Skeletal muscle satellite cell (primary cell): ENCODE results near the gene RGS12.

Experiments used
- H3K27me3 ChIP-seq: 2 replicates; pipeline ENCODE4 v1.7.0; 2013; ENCODE audit warnings: low read length; ENCODE audit not compliant: control insufficient read depth, insufficient read depth
- H3K36me3 ChIP-seq: 2 replicates; pipeline ENCODE4 v1.7.0; 2013; ENCODE audit warnings: mild to moderate bottlenecking, control low read depth, low read length; ENCODE audit not compliant: insufficient read depth
- H3K4me1 ChIP-seq: 2 replicates; pipeline ENCODE4 v1.7.0; 2013; ENCODE audit warnings: low read length; ENCODE audit not compliant: control insufficient read depth, insufficient read depth
- H3K4me2 ChIP-seq: 2 replicates; pipeline ENCODE4 v1.7.0; 2013; ENCODE audit warnings: mild to moderate bottlenecking, low read length
- H3K4me3 ChIP-seq: 2 replicates; pipeline ENCODE4 v1.7.0; 2013; ENCODE audit warnings: low read length
- H3K9ac ChIP-seq: 2 replicates; pipeline ENCODE4 v1.7.0; 2013; ENCODE audit warnings: mild to moderate bottlenecking, low read depth, low read length, moderate library complexity
- H3K9me3 ChIP-seq: replicated peaks from 2 replicates; pipeline ENCODE4 v1.7.0; 2013; ENCODE audit warnings: mild to moderate bottlenecking, control low read depth, low read length

RGS12 gene

GRCh38 chr4:3286335-3287175, 6.3 kb upstream of the RGS12 start:
- Histone ChIP-seq H3K27me3 (peaks cover 33% of the 10 kb centered on the region), H3K4me1 (peaks cover 3% of the 10 kb centered on the region), H3K4me3 (no peak overlapping the region), H3K9me3 (no peaks in the 10 kb centered on the region), H3K9ac (no peak overlapping the region), H3K4me2 (no peak overlapping the region), H3K36me3 (no peaks in the 10 kb centered on the region)

DNA sequence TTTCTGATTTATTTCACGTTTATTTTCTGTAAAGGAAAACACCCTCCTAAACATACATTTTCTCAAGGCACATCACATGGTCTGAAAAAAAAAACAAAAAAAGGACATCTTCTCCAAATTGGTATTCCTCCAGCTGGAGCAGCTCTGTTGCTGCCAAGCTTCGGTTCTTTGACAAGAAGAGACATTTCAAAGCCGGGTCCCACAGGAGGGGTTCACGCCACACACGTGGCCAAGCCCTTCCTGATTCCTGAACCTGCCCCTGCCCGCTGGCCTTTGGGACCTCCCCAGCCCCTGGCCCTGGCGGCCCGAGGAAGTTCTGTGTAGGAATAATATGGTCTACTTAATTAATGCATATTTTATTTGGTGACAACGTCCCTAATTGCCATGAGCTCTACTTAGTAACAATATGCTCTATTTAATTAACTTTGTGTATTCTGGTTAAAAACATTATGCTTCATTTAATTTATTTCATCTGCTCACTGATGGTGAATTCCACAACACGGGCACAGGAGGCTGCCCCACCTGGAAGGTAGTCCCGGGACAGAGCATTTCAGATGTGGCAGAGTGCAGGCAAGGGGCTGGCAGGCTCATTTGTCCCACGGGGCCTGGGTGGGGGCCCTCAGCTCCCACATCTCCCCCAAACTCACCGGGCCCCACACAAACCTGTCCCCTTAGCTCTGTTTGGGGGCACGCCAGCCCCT, 5.4 kb upstream of the RGS12 start:
- no peak overlapping the region for H3K9ac ChIP-seq
- H3K36me3 ChIP-seq, result no peaks in the 10 kb centered on the region
- no peak overlapping the region for H3K4me3 ChIP-seq
- H3K4me2 ChIP-seq, result no peak overlapping the region
- no peaks in the 10 kb centered on the region for H3K9me3 ChIP-seq
- H3K4me1 ChIP-seq, result peaks cover 7% of the 10 kb centered on the region
- peaks cover 33% of the 10 kb centered on the region for H3K27me3 ChIP-seq

DNA sequence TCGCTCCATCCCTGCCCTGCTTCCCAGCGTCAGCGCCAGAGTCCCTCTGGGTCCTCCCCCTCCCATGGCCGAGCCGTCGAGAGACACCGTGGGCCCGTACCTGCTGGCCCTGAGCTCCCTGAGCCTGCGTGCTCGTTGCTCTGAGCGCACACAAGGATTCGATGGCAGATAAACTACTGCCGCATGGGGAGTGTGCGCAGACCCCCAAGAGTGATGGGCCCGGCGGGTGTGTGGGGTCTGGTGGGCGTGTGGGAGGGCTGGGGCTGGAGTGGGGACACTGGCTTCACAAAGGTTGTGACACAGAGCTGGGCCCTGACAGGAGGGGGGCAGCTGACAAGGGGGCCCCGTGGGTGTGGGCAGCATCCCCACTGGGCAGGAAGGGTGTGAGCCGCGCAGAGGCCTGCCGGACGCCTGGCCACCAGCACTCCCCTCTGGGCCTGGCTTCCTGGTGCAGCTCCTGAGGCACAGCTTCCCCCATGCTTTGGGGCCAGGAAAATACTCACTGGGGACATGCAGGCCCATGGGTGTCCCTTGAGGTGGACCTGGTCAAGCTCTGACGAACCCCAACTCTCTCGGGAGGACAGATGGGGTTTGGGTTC, 4.8 kb upstream of the RGS12 start:
- Histone ChIP-seq H3K4me1 (peaks cover 7% of the 10 kb centered on the region), H3K4me2 (no peak overlapping the region), H3K9me3 (no peaks in the 10 kb centered on the region), H3K27me3 (peaks cover 33% of the 10 kb centered on the region), H3K9ac (no peak overlapping the region), H3K36me3 (no peaks in the 10 kb centered on the region), H3K4me3 (no peak overlapping the region)

GRCh38 chr4:3288571-3289094, 4.2 kb upstream of the RGS12 start:
- peaks cover 29% of the 10 kb centered on the region for H3K27me3 ChIP-seq
- no peak overlapping the region for H3K4me3 ChIP-seq
- H3K9ac ChIP-seq, result no peak overlapping the region
- H3K4me1 ChIP-seq, result peaks cover 9% of the 10 kb centered on the region
- H3K4me2 ChIP-seq, result no peak overlapping the region
- no peaks in the 10 kb centered on the region for H3K9me3 ChIP-seq
- no peaks in the 10 kb centered on the region for H3K36me3 ChIP-seq

DNA sequence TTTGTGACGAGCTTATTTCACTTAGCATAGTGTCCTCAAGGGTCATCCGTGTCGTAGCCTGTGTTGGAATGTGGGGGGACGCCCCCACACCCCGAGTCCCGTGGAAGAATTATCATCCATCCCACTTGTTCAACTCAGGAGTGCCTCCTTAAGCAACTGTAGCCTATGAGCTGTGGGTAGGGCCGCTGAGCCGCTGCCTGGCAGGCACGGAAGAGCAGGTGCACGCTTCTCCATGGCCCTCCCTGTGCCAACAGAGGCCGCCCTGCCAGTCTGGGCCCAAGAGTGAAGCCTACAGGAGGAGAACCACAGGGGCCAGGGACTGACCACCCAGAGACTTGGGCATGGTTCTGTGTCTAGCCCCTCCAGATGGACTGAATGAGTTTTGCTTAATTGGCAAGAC, 2.3 kb upstream of the RGS12 start:
- no peak overlapping the region for H3K4me2 ChIP-seq
- no peak overlapping the region for H3K4me3 ChIP-seq
- H3K9me3 ChIP-seq, result no peaks in the 10 kb centered on the region
- H3K9ac ChIP-seq, result no peak overlapping the region
- H3K36me3 ChIP-seq, result no peaks in the 10 kb centered on the region
- peaks cover 20% of the 10 kb centered on the region for H3K4me1 ChIP-seq
- H3K27me3 ChIP-seq, result peaks cover 18% of the 10 kb centered on the region

DNA sequence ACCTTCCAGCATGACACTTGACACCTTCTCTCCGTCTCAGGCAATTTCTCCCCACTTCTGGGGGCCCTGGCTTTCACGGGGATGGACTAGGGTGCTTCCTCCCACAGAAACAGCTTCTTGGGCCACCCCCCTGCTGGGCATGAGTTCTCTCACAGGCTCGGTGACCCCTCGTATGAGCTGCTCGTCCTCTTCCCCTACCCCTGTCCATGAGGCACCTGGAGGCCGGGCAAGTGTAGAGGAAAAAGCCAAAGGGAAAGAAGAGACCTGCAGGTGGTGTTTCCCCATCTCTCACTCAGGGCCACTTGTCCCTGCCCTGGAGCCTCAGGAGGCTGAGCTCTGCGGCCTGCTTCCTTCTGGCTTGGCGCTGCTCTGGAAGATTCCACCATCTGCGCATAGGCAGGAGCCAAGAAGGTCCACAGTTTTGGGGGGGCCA, 1.9 kb upstream of the RGS12 start:
- peaks cover 20% of the 10 kb centered on the region for H3K4me1 ChIP-seq
- no peak overlapping the region for H3K4me2 ChIP-seq
- no peaks in the 10 kb centered on the region for H3K9me3 ChIP-seq
- peaks cover 18% of the 10 kb centered on the region for H3K27me3 ChIP-seq
- no peak overlapping the region for H3K4me3 ChIP-seq
- H3K36me3 ChIP-seq, result no peaks in the 10 kb centered on the region
- no peak overlapping the region for H3K9ac ChIP-seq

DNA sequence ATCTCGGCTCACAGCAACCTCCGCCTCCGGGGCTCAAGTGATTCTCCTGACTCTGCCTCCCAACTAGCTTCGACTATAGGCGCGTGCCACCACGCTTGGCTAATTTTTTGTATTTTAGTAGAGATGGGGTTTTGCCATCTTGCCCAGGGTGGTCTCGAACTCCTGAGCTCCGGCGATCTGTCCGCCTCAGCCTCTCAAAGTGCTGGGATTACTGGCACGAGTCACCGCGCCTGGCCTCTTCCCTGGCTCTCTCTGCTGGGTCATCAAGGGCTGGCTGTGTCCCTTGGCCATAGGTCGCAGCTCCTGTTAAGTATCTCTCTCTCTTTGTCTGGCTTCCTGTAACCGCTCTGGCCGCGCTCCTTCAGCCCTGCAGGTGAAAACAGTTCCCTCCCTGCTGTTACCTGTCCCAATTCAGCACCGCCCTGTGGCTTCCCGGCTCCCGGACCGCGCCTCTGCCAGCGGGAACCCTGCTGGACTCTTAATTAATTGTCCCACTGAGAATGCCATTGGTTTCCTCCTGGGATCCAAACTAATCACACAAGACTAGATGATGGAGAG, 1.3 kb upstream of the RGS12 start:
- H3K9me3 ChIP-seq, result no peaks in the 10 kb centered on the region
- H3K4me3 ChIP-seq, result peak overlapping the region; percentile 99
- H3K4me2 ChIP-seq, result peak overlapping the region; percentile 99
- H3K9ac ChIP-seq, result peak overlapping the region; percentile 87
- no peaks in the 10 kb centered on the region for H3K36me3 ChIP-seq
- H3K4me1 ChIP-seq, result peaks cover 20% of the 10 kb centered on the region
- H3K27me3 ChIP-seq, result peaks cover 12% of the 10 kb centered on the region

DNA sequence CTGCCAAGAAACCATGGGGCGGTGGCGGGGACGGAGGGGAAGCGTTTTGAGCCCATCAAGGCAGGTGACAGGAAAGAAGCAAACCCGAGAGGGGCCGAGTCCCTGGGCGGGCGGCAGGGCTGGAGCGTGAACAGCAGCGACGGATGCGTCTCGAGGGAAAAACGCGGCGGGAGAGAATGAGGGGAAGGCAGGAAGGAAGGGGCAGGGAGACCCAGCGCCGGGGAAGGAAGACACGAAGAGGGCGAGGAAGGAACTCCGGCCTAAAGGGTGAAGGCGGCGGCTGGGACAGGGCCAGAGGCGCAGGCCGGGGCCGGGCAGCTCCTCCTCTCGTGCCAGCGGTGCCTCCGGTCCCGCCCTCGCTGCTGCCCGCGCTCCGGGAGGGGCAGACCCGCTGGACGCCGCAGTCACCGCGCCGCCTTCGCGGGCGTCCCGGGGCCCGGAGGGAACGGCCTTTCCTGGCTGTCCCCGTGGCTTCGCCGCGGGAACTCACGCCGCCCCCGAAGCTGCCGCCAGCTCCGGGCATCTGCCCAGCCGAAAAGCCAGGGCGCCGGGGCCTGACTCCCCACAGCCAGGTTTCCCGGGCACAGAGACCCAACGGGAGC, 751 bp upstream of the RGS12 start:
- peaks cover 20% of the 10 kb centered on the region for H3K4me1 ChIP-seq
- no peaks in the 10 kb centered on the region for H3K36me3 ChIP-seq
- no peaks in the 10 kb centered on the region for H3K9me3 ChIP-seq
- peak overlapping the region; percentile 99 for H3K4me3 ChIP-seq
- peak overlapping the region; percentile 87 for H3K9ac ChIP-seq
- peak overlapping the region; percentile 99 for H3K4me2 ChIP-seq
- peaks cover 6% of the 10 kb centered on the region for H3K27me3 ChIP-seq

DNA sequence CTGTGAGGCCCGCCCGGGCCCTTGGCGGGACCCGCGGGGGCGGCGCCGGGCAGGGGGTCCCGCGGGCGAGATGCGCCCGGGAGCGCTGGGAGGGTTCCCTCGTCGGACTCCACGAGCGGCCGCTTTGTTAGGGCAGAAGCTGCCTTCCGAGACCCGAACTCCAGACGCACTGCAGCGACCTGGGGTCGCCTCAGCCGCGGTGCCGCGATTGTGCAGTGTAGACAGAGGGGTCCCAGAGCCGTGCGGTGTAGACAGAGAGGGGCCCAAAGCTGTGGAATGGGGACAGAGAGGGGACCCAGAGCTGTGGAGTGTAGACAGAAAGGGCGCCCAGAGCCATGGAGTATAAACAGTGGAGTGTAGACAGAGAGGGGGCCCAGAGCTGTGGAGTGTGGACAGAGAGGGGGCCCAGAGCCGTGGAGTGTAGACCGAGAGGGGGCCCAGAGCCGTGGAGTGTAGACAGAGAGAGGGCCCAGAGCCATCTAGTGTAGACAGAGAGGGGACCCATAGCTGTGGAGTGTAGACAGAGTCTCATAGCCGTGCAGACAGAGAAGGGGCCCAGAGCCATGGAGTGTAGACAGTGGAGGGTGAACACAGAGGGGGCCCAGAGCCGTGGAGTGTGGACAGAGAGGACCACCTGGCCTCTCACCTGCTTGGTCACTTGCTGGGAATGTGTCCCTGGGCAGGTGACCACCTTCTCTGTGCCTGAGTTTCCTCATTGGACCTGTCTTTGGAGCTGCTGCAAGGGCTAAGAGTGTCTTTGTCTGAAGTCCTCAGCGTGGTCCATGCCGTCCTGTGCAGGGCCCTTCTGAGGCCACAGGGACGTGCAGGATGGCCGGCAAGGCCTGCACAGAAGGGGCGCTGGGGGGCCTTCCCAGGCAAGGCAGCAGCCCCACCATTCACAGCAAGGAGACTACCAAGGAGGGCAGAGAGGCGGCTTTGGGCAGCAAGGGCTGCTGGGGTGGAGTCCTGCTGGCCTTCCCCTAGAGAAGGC, 875 bp downstream of the RGS12 start:
- H3K4me1 ChIP-seq, result peaks cover 20% of the 10 kb centered on the region
- no peaks in the 10 kb centered on the region for H3K9me3 ChIP-seq
- peak overlapping the region; percentile 91 for H3K9ac ChIP-seq
- H3K4me3 ChIP-seq, result peak overlapping the region; percentile 80
- H3K27me3 ChIP-seq, result no peaks in the 10 kb centered on the region
- no peaks in the 10 kb centered on the region for H3K36me3 ChIP-seq
- peak overlapping the region; percentile 90 for H3K4me2 ChIP-seq
